H1 (cell line): ENCODE results near the gene MTMR6. TPM values are rescaled to one million over a fixed set of nuclear protein-coding genes. Genes with fewer than 3 reads are reported as not detected.

Experiments
- CTCF ChIA-PET: fragments of 300-600 bp; sonication (Branson Sonifier 250); formaldehyde crosslinking; loops from one replicate; lab custom pipeline; 2021; ENCODE audit not compliant: partially characterized antibody; lab: Charles Lee
- POLR2A ChIA-PET: fragments of 300-600 bp; sonication (Branson Sonifier 250); formaldehyde crosslinking; loops from one replicate; lab custom pipeline; 2021; ENCODE audit warnings: inconsistent platforms; ENCODE audit not compliant: partially characterized antibody; lab: Charles Lee
- DNase-seq, 2 experiments: peaks; one replicate each; pipeline versions ENCODE4 v3.0.0 to v3.0.0-alpha.2; 2010 to 2022; ENCODE audit warnings: low spot score in 2 of 2, low read depth in 1 of 2, mixed read lengths in 1 of 2
- FAIRE-seq: peaks from 2 replicates; lab custom pipeline; 2011; peaks lifted over from hg19 to GRCh38; lab: Jason Lieb, UNC
- H2AFZ ChIP-seq: 2 replicates; pipeline ENCODE4 v1.8.1; 2012; ENCODE audit warnings: low read length, inconsistent platforms
- H2AK5ac ChIP-seq: 2 replicates; pipeline ENCODE4 v1.6.1; 2013; ENCODE audit warnings: low read depth, low read length
- H2BK120ac ChIP-seq: replicated peaks from 2 replicates; pipeline ENCODE3; 2013; ENCODE audit warnings: low read depth, low read length, inconsistent platforms
- H2BK12ac ChIP-seq: 2 replicates; pipeline ENCODE4 v1.6.1; 2013; ENCODE audit warnings: low read depth, low read length
- H2BK15ac ChIP-seq: 2 replicates; pipeline ENCODE4 v1.6.1; 2013; ENCODE audit warnings: low read length
- H2BK20ac ChIP-seq: 2 replicates; pipeline ENCODE4 v1.6.1; 2013; ENCODE audit warnings: low read length
- H2BK5ac ChIP-seq: 2 replicates; pipeline ENCODE4 v1.6.1; 2013; ENCODE audit warnings: low read depth, low read length
- H3K14ac ChIP-seq: 2 replicates; pipeline ENCODE4 v1.6.1; 2013; ENCODE audit warnings: inconsistent platforms; ENCODE audit not compliant: insufficient read length
- H3K18ac ChIP-seq: 2 replicates; pipeline ENCODE4 v1.6.1; 2013; ENCODE audit warnings: low read length; ENCODE audit errors: extremely low read depth
- H3K23ac ChIP-seq: 2 replicates; pipeline ENCODE4 v1.6.1; 2013; ENCODE audit warnings: inconsistent platforms; ENCODE audit not compliant: insufficient read length
- H3K23me2 ChIP-seq: 2 replicates; pipeline ENCODE4 v1.6.1; 2013; ENCODE audit warnings: low read depth, low read length
- H3K27ac ChIP-seq: 2 replicates; pipeline ENCODE4 v1.6.1; 2011; ENCODE audit warnings: low read depth, low read length, inconsistent platforms
- H3K27me3 ChIP-seq, 4 experiments: replicated peaks in 1 of 4; 1 replicate in 1 of 4; 2 replicates in 3 of 4; pipeline versions ENCODE4 v1.6.1 to v1.8.1; 2011 to 2013; ENCODE audit warnings: low read length in 3 of 4, mild to moderate bottlenecking in 3 of 4, inconsistent platforms in 2 of 4, mixed read lengths in 2 of 4, moderate library complexity in 1 of 4; ENCODE audit not compliant: control insufficient read depth in 3 of 4, insufficient read depth in 3 of 4; ENCODE audit errors: extremely low read depth in 1 of 4
- H3K36me3 ChIP-seq, 4 experiments: 2 replicates each; pipeline versions ENCODE4 v1.6.1 to v1.8.1; 2011 to 2013; ENCODE audit warnings: mild to moderate bottlenecking in 4 of 4, low read length in 3 of 4, moderate library complexity in 2 of 4, control low read depth in 1 of 4, inconsistent platforms in 1 of 4; ENCODE audit not compliant: insufficient read depth in 4 of 4, control insufficient read depth in 2 of 4
- H3K4ac ChIP-seq: replicated peaks from 2 replicates; pipeline ENCODE3; 2013; ENCODE audit warnings: low read length, low read depth, mixed read lengths, inconsistent platforms; ENCODE audit not compliant: insufficient read length
- H3K4me1 ChIP-seq, 4 experiments: replicated peaks in 1 of 4; 1 replicate in 1 of 4; 2 replicates in 3 of 4; pipeline versions ENCODE4 v1.6.1 to v1.8.1; 2011 to 2013; ENCODE audit warnings: low read length in 3 of 4, inconsistent platforms in 2 of 4, mixed read lengths in 1 of 4; ENCODE audit not compliant: insufficient read depth in 4 of 4, control insufficient read depth in 3 of 4
- H3K4me2 ChIP-seq, 2 experiments: 2 replicates each; pipeline versions ENCODE4 v1.6.1 to v1.8.1; 2011 to 2013; ENCODE audit warnings: low read depth in 2 of 2, low read length in 2 of 2, control low read depth in 1 of 2, inconsistent platforms in 1 of 2, mild to moderate bottlenecking in 1 of 2; ENCODE audit not compliant: insufficient read depth in 1 of 2
- H3K4me3 ChIP-seq, 4 experiments: fragments of 200-600, 300-600 bp in 1 of 4; sonication (generic), shearing (Covaris generic), sonication (Bioruptor Twin) in 1 of 4; 2 replicates each; pipeline versions ENCODE4 v1.5.1 to v1.8.1; 2011 to 2016; ENCODE audit warnings: low read length in 4 of 4, low read depth in 3 of 4, control low read depth in 2 of 4, inconsistent platforms in 2 of 4, mild to moderate bottlenecking in 2 of 4, mixed read lengths in 1 of 4, moderate library complexity in 1 of 4; ENCODE audit not compliant: insufficient read depth in 2 of 4; ENCODE audit errors: extremely low read depth in 1 of 4
- H3K56ac ChIP-seq: replicated peaks from 2 replicates; pipeline ENCODE3; 2013; ENCODE audit warnings: low read depth, mild to moderate bottlenecking, mixed read lengths, low read length, inconsistent platforms; ENCODE audit not compliant: insufficient read length
- H3K79me1 ChIP-seq: 2 replicates; pipeline ENCODE4 v1.6.1; 2013; ENCODE audit warnings: low read depth, low read length, control low read depth
- H3K79me2 ChIP-seq, 2 experiments: 2 replicates each; pipeline versions ENCODE4 v1.6.1 to v1.8.1; 2012 to 2013; ENCODE audit warnings: low read length in 2 of 2, mild to moderate bottlenecking in 2 of 2, inconsistent platforms in 1 of 2; ENCODE audit not compliant: insufficient read depth in 2 of 2, control insufficient read depth in 1 of 2
- H3K9ac ChIP-seq, 4 experiments: replicated peaks in 1 of 4; 1 replicate in 1 of 4; 2 replicates in 3 of 4; pipeline versions ENCODE4 v1.6.1 to v1.8.1; 2011 to 2013; ENCODE audit warnings: low read depth in 3 of 4, low read length in 3 of 4, control low read depth in 2 of 4, mild to moderate bottlenecking in 2 of 4, moderate library complexity in 2 of 4, inconsistent platforms in 1 of 4; ENCODE audit errors: extremely low read depth in 1 of 4
- H3K9me3 ChIP-seq, 2 experiments: 2 replicates each; pipeline versions ENCODE4 v1.6.1 to v1.8.1; 2012 to 2013; ENCODE audit warnings: mild to moderate bottlenecking in 2 of 2, moderate library complexity in 2 of 2, control low read depth in 1 of 2, inconsistent platforms in 1 of 2, low read depth in 1 of 2, low read length in 1 of 2, mixed read lengths in 1 of 2; ENCODE audit not compliant: insufficient read depth in 2 of 2
- H4K20me1 ChIP-seq, 2 experiments: replicated peaks in 1 of 2; 2 replicates each; pipeline versions ENCODE3 to v1.8.1; 2011 to 2013; ENCODE audit warnings: inconsistent platforms in 2 of 2, low read length in 2 of 2, mild to moderate bottlenecking in 1 of 2; ENCODE audit not compliant: insufficient read depth in 2 of 2, control insufficient read depth in 1 of 2
- H4K5ac ChIP-seq: 2 replicates; pipeline ENCODE4 v1.6.1; 2013; ENCODE audit warnings: low read length, low read depth, mixed read lengths, inconsistent platforms; ENCODE audit not compliant: insufficient read length
- H4K8ac ChIP-seq: 2 replicates; pipeline ENCODE4 v1.8.0; 2013; ENCODE audit warnings: mild to moderate bottlenecking, moderate library complexity, low read length, inconsistent platforms; ENCODE audit not compliant: insufficient read depth; ENCODE audit errors: extremely low read depth
- H4K91ac ChIP-seq: replicated peaks from 2 replicates; pipeline ENCODE3; 2013; ENCODE audit warnings: low read length, mixed read lengths, inconsistent platforms; ENCODE audit not compliant: insufficient read length
- CREB1 ChIP-seq: IDR thresholded peaks from 2 replicates; pipeline ENCODE4 v1.6.1; 2012; ENCODE audit warnings: inconsistent platforms
- NRF1 ChIP-seq: IDR thresholded peaks from 2 replicates; pipeline ENCODE4 v1.6.1; 2011; ENCODE audit warnings: mild to moderate bottlenecking, low read depth, low read length, improper control_type of control experiment
- POLR2A ChIP-seq, 2 experiments: IDR thresholded peaks; 1 replicate in 1 of 2; 2 replicates in 1 of 2; pipeline ENCODE4 v1.6.1; 2011; ENCODE audit warnings: low read depth in 2 of 2, low read length in 2 of 2, mild to moderate bottlenecking in 2 of 2; ENCODE audit errors: control extremely low read depth in 1 of 2
- SIRT6 ChIP-seq: IDR thresholded peaks from one replicate; pipeline ENCODE4 v1.7.1; 2012; ENCODE audit warnings: low read length, inconsistent platforms
- SP1 ChIP-seq: IDR thresholded peaks from 2 replicates; pipeline ENCODE4 v1.6.1; 2011; ENCODE audit warnings: low read depth, low read length
- TBP ChIP-seq: IDR thresholded peaks from 2 replicates; pipeline ENCODE4 v1.6.1; 2011; ENCODE audit warnings: low read depth, low read length, improper control_type of control experiment
- WGBS, 2 experiments: shearing (Covaris generic) in 1 of 2; methylation state at CpG; one replicate each; pipeline versions ENCODE4 v1.1.6 to v1.1.7; 2013 to 2015; ENCODE audit warnings: low lambda C conversion rate in 2 of 2, mixed read lengths in 2 of 2, inconsistent platforms in 1 of 2, low coverage in 1 of 2, missing lambda C conversion rate in 1 of 2; ENCODE audit not compliant: insufficient replicate concordance in 2 of 2, insufficient coverage in 1 of 2, insufficient read length in 1 of 2; ENCODE audit errors: extremely low coverage in 1 of 2, missing lambda C conversion rate in 1 of 2; 5-methylcytosine and 5-hydroxymethylcytosine counted together
- polyA plus RNA-seq, 7 experiments: library from polyadenylated mRNA; depleted of rRNA in 3 of 7; stranded (reverse) in 5 of 7; unstranded in 2 of 7; fragments of >200 nt in 5 of 7; fragments of 200-250 nt in 2 of 7; gene quantifications; 1 replicate in 5 of 7; 2 replicates in 1 of 7; 4 replicates in 1 of 7; pipeline versions ENCODE4 v1.2.1 to v1.2.3, GENCODE V29; 2011 to 2013; ENCODE audit warnings: missing spikeins in 2 of 7, mixed read lengths in 2 of 7
- total RNA-seq: library from RNA; stranded (reverse); fragmentation: NEBNext Ultra II Directional; extraction: Animal tissue kit (Norgen Biotek cat#: 25700); gene quantifications from 2 replicates; pipeline ENCODE4 v1.2.1, GENCODE V29; 2021

MTMR6 gene
- total and polyA plus RNA-seq, 2 of the 8 experiments (the other 6 are each of a cell fraction or from before 2014, with no cell fraction given) = 2.1 to 8.4 TPM

- Histone ChIP-seq H2BK5ac (no peak overlapping the region), H2BK15ac (no peak overlapping the region), H3K79me1 (no peaks in the 10 kb centered on the region), H2BK120ac (no peak overlapping the region), H3K14ac (no peak overlapping the region), H4K91ac (no peak overlapping the region), H3K23me2 (no peaks in the 10 kb centered on the region), H4K5ac (no peak overlapping the region), H3K27me3 (no peaks in the 10 kb centered on the region), H3K4ac (no peak overlapping the region), H3K9me3 (no peaks in the 10 kb centered on the region), H3K36me3 (no peaks in the 10 kb centered on the region), H3K79me2 (no peaks in the 10 kb centered on the region), H3K18ac (no peak overlapping the region), H2AK5ac (no peak overlapping the region), H3K9ac (no peak overlapping the region), H3K4me3 (no peak overlapping the region), H2AFZ (no peak overlapping the region), H3K4me1 (peaks cover 0 to 5% (median under 1%) of the 10 kb centered on the region in 4 experiments; a peak in 2 of 7 replicates), H4K8ac (no peak overlapping the region), H3K56ac (no peak overlapping the region), H2BK20ac (no peak overlapping the region), H3K23ac (no peak overlapping the region), H4K20me1 (no peaks in the 10 kb centered on the region), H2BK12ac (no peak overlapping the region), H3K4me2 (no peak overlapping the region), H3K27ac (no peak overlapping the region)
- ChIA-PET POLR2A (no interaction called here), CTCF (interaction anchor here (0.6 to 2.2 kb wide), 6 partner anchors 11 to 425 kb away, joined by 3 to 7 read pairs (median 3); no protein-coding TSS in a partner anchor)
- 91% methylated on average over 8 of the region's 8 CpGs; no CpG with 5 or more reads in 1 of the 2 experiments for WGBS, 2 experiments
- DNase-seq (no peak), FAIRE-seq (no peak)
- no peak for TF ChIP-seq CREB1
- no peak for TF ChIP-seq SP1
- no peak for TF ChIP-seq TBP
- TF ChIP-seq NRF1 = no peak
- no peak for TF ChIP-seq POLR2A (IDR thresholded peaks at IDR 0.05; ENCODE audit: control extremely low read depth in 1 of 2, low read depth in 2 of 2, low read length in 2 of 2)
- TF ChIP-seq SIRT6 = no peak
Measured at GRCh38 chr13:25207291-25207810, 79.9 kb downstream of the MTMR6 start.
